Measurements from ENCODE around the gene TSHZ2.

The TSHZ2 gene

DNA sequence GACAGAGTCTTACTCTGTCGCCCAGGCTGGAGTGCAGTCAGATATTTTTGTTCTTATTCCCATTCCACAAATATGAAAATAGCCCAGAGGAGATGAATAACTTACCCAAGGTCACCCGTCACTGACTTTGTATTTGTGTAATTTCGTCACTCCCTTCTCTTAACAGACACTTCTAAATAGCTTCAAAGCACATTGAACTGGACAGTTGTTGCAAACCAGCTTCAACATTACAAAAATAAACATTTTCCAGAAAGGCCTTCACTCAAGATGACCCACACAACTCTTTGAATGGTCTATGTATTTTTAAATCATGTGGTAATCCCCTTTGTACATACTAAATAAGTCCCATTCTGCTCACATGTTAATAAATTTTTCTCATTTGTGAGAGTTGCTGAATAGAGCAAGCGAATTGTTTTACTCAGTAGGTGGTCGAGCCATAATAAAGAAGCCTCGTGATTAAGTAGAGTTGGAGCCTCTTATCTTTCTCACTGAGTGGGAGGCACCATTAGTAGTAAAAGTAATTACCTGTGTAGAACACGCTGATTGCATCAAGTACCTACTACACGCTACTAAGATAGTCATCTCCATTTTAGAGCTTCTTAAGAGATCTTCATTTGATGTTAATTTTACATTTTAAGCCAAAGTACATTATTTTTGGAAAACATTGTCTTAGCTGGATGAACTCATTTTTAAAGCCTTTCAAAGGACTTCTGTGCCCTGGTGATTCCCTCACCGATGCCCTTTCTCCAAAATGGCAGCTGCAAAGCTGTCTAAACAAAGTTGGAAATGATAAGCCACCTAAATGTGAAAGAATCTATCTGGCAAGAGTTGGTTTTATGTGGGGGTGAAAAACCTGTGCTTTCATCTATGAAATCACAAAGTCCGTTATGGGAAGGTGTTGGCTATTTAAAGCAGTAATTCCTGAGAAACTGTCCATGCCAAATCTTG, 110.0 kb downstream of the TSHZ2 start:
- H3K36me3 ChIP-seq (ENCODE audit: insufficient read depth, low read length) = no peaks in the 10 kb centered on the region
- no peak for TF ChIP-seq EZH2 (IDR thresholded peaks at IDR 0.05; ENCODE audit: borderline replicate concordance, low read length)
- TF ChIP-seq, protein P1, sequence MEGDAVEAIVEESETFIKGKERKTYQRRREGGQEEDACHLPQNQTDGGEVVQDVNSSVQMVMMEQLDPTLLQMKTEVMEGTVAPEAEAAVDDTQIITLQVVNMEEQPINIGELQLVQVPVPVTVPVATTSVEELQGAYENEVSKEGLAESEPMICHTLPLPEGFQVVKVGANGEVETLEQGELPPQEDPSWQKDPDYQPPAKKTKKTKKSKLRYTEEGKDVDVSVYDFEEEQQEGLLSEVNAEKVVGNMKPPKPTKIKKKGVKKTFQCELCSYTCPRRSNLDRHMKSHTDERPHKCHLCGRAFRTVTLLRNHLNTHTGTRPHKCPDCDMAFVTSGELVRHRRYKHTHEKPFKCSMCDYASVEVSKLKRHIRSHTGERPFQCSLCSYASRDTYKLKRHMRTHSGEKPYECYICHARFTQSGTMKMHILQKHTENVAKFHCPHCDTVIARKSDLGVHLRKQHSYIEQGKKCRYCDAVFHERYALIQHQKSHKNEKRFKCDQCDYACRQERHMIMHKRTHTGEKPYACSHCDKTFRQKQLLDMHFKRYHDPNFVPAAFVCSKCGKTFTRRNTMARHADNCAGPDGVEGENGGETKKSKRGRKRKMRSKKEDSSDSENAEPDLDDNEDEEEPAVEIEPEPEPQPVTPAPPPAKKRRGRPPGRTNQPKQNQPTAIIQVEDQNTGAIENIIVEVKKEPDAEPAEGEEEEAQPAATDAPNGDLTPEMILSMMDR (IDR thresholded peaks at IDR 0.05; ENCODE audit: low read length) = no peak
- H3K4me1 ChIP-seq (ENCODE audit: insufficient read depth, low read length, severe bottlenecking) = peaks cover 30% of the 10 kb centered on the region
- no peak overlapping the region for H3K27ac ChIP-seq (ENCODE audit: low read depth, low read length, poor library complexity, severe bottlenecking)
- no peaks in the 10 kb centered on the region for H3K27me3 ChIP-seq (ENCODE audit: insufficient read depth, low read length)
- H3K4me3 ChIP-seq (ENCODE audit: low read depth, low read length, poor library complexity, severe bottlenecking) = no peak overlapping the region
- no peaks in the 10 kb centered on the region; the same call in 1 of the 2 replicates for H3K9me3 ChIP-seq (ENCODE audit: low read length)
- H3K9me2 ChIP-seq (ENCODE audit: low read depth, low read length) = no peaks in the 10 kb centered on the region
- no peak overlapping the region for H3K9ac ChIP-seq (ENCODE audit: low read length)
- no peaks in the 10 kb centered on the region for H4K20me1 ChIP-seq (ENCODE audit: insufficient read depth, low read length)
- no peaks in the 10 kb centered on the region for H3F3A ChIP-seq (ENCODE audit: insufficient read depth, low read length)
- no peaks in the 10 kb centered on the region for H3K79me2 ChIP-seq (ENCODE audit: insufficient read depth, low read length)
- H2AFZ ChIP-seq (ENCODE audit: low read length) = no peak overlapping the region
- H3K4me2 ChIP-seq (ENCODE audit: low read length) = no peak overlapping the region

DNA sequence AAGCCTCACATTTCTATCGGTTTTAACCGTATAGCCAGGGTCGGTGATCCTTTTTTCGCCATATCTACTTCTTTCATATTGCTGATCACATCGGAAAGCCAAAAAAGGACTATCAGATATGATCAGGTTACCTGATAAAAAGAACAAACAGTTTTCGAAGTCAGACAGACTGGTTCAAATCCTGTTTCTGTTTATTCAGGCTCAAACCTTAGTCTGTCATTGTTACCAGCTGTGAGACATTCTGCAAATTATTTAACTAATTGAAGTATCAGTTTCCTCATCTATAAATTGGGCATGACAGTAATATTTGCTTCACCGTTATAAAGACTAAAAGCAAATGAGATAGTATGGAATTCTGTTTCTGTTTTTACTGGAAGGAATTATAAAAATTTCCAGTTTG, 111.3 kb downstream of the TSHZ2 start:
- Histone ChIP-seq H3K27me3 (ENCODE audit: insufficient read depth, low read length) (no peaks in the 10 kb centered on the region), H3K9me3 (ENCODE audit: low read length) (no peaks in the 10 kb centered on the region; the same call in 1 of the 2 replicates), H3F3A (ENCODE audit: insufficient read depth, low read length) (no peaks in the 10 kb centered on the region), H3K79me2 (ENCODE audit: insufficient read depth, low read length) (no peaks in the 10 kb centered on the region), H3K9ac (ENCODE audit: low read length) (no peak overlapping the region), H3K4me1 (ENCODE audit: insufficient read depth, low read length, severe bottlenecking) (peaks cover 30% of the 10 kb centered on the region), H4K20me1 (ENCODE audit: insufficient read depth, low read length) (no peaks in the 10 kb centered on the region), H3K4me3 (ENCODE audit: low read depth, low read length, poor library complexity, severe bottlenecking) (no peak overlapping the region), H3K9me2 (ENCODE audit: low read depth, low read length) (no peaks in the 10 kb centered on the region), H3K27ac (ENCODE audit: low read depth, low read length, poor library complexity, severe bottlenecking) (no peak overlapping the region), H2AFZ (ENCODE audit: low read length) (no peak overlapping the region), H3K4me2 (ENCODE audit: low read length) (no peak overlapping the region), H3K36me3 (ENCODE audit: insufficient read depth, low read length) (no peaks in the 10 kb centered on the region)
- TF ChIP-seq EZH2 (IDR thresholded peaks at IDR 0.05; ENCODE audit: borderline replicate concordance, low read length) = no peak
- TF ChIP-seq, protein P1 (IDR thresholded peaks at IDR 0.05; ENCODE audit: low read length) = no peak

DNA sequence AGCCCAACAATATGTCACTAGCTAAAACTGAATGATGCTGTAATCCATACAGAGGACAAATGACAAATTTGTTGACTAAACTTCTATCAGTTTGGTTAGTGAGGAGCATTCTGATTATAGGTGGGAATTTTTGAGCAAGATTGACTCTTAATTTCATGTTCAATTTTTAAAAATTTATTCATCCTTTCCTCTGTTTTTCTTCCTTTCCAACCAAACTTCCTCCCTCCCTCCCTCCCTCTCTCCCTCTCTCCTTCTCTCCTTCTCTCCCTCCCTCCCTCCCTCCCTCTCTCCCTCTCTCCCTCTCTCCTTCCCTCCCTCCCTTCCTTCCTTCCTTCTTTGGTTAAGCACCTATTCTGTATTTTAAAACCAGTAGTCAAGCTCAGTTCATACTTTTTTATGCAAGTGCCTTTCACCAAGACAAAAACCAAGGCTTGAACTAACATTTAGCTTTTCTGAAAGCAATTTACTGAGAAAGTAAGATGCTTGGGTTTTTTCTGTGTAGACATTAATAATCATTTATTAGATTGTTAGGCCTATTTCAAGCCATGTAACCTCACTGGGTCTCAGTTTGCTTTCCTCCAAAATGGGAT, 112.3 kb downstream of the TSHZ2 start:
- Histone ChIP-seq H3K36me3 (ENCODE audit: insufficient read depth, low read length) (no peaks in the 10 kb centered on the region), H3K79me2 (ENCODE audit: insufficient read depth, low read length) (no peaks in the 10 kb centered on the region), H3K9ac (ENCODE audit: low read length) (no peak overlapping the region), H2AFZ (ENCODE audit: low read length) (no peak overlapping the region), H3K4me2 (ENCODE audit: low read length) (no peak overlapping the region), H3K4me3 (ENCODE audit: low read depth, low read length, poor library complexity, severe bottlenecking) (no peak overlapping the region), H4K20me1 (ENCODE audit: insufficient read depth, low read length) (no peaks in the 10 kb centered on the region), H3K4me1 (ENCODE audit: insufficient read depth, low read length, severe bottlenecking) (peaks cover 30% of the 10 kb centered on the region), H3K27ac (ENCODE audit: low read depth, low read length, poor library complexity, severe bottlenecking) (no peak overlapping the region), H3F3A (ENCODE audit: insufficient read depth, low read length) (no peaks in the 10 kb centered on the region), H3K9me2 (ENCODE audit: low read depth, low read length) (no peaks in the 10 kb centered on the region), H3K9me3 (ENCODE audit: low read length) (no peaks in the 10 kb centered on the region; the same call in 1 of the 2 replicates), H3K27me3 (ENCODE audit: insufficient read depth, low read length) (no peaks in the 10 kb centered on the region)
- TF ChIP-seq, protein P1 (IDR thresholded peaks at IDR 0.05; ENCODE audit: low read length) = no peak
- no peak for TF ChIP-seq EZH2 (IDR thresholded peaks at IDR 0.05; ENCODE audit: borderline replicate concordance, low read length)

Measured in OCI-LY1 (cell line).